ENCODE results near the gene IKZF1. TPM values are rescaled to one million over a fixed set of nuclear protein-coding genes. Genes with fewer than 3 reads are reported as not detected.

The IKZF1 gene
- total and polyA plus RNA-seq, 2 of the 13 experiments (the other 11 are each of a cell fraction or from before 2014, with no cell fraction given) = not detected

DNA sequence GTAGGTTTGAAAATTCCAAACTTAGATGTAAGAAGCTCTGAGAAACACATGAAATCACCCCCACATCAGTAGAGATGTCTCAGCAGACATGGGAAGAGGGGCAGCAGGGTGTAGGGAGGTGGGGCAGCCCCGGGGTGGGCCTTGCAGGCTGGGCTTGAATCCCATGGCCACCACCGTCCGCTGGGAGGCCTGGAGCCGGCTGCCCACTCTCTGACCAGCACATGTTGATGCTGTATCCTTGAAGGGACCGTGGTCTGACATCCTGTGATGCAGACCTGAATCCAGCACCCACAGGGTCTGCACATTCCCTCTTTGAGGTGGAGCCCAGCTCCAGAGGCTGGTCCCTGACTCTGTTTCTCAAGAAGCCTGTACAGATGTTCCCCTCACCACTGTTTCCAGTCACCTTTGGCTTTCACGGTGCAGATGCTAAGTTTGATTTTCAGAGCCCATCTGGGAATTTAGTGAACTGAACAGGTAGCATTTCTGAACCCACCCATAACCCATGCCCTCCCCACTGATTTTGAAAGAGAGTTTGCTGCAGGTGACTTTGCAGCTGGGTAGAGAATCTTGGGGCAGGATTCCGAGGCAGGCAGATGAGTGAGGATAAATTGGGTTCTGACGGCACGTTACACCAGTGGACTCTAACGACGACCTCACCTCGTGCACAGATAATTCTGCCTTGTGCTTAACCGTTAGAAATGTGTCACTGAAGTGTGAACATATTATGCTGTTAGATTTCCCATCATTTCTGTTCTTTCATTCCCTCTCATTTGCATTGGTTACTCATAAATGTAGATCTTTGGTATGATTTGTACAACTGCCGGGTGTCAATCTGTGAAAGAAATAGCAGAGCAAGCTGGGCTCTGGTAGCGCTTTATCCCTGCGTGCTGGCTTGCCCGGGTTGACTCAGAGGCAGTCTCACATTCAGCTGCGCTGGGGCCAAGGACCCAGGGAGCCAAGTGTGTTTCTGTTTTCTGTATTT, 45.7 kb downstream of the IKZF1 start:
- ATAC-seq (no peak), DNase-seq (ENCODE audit: low spot score) (no peak), FAIRE-seq (no peak)
- Histone ChIP-seq H3K79me2 (ENCODE audit: insufficient read depth, low read length) (no peaks in the 10 kb centered on the region), H3K4me2 (ENCODE audit: low read depth, low read length) (no peak overlapping the region), H3K27ac (ENCODE audit: extremely low read length, insufficient read depth, low read length) (no peak overlapping the region), H3K4me1 (ENCODE audit: insufficient read depth, low read length) (no peaks in the 10 kb centered on the region), H3K9me3 (ENCODE audit: low read length) (no peaks in the 10 kb centered on the region), H3K4me3 (replicated peaks in 1 of 3; ENCODE audit: insufficient read depth in 1 of 3, low read depth in 2 of 3, low read length in 3 of 3) (no peak overlapping the region), H4K20me1 (ENCODE audit: insufficient read depth, low read length) (no peaks in the 10 kb centered on the region), H3K36me3 (replicated peaks in 1 of 2; ENCODE audit: control insufficient read depth in 1 of 2, insufficient read depth in 2 of 2, low read length in 2 of 2) (no peaks in the 10 kb centered on the region), H3K27me3 (ENCODE audit: control insufficient read depth in 1 of 2, insufficient read depth in 2 of 2, low read length in 2 of 2) (peaks cover 2 to 29% of the 10 kb centered on the region in 2 experiments), H2AFZ (ENCODE audit: low read length) (no peak overlapping the region), H3K9ac (ENCODE audit: insufficient read depth, low read depth, low read length) (no peak overlapping the region)
- BruUV-seq (replicated peaks) = no TSS peak
- in situ Hi-C loops (cut with HindIII; ENCODE audit: extremely low pct_ligation_motif_present, low pct_unique_long_range_greater_than_20kb) (no loop called here), intact Hi-C loops (cut with micrococcal nuclease; ENCODE audit: unreplicated experiment) (no loop called here)
- WGBS (ENCODE audit: low lambda C conversion rate) = 11% methylated on average over 13 of the region's 18 CpGs
- ChIA-PET POLR2A (no interaction called here), CTCF (ENCODE audit: low intra/inter-chr PET ratio, low total read pairs) (no interaction called here)
- TF ChIP-seq ZNF678 (CRISPR knock-in tag; IDR thresholded peaks at IDR 0.05) (no peak), CENPX (CRISPR knock-in tag; IDR thresholded peaks at IDR 0.05) (no peak), NR0B2 (CRISPR knock-in tag; IDR thresholded peaks at IDR 0.05) (no peak), SCMH1 (CRISPR knock-in tag; IDR thresholded peaks at IDR 0.05; ENCODE audit: borderline replicate concordance) (no peak), ZNF552 (CRISPR knock-in tag; IDR thresholded peaks at IDR 0.05; ENCODE audit: borderline replicate concordance) (no peak), TRIM22 (IDR thresholded peaks at IDR 0.05) (no peak), CEBPZ (IDR thresholded peaks at IDR 0.05; ENCODE audit: low read length) (no peak)
- TF ChIP-seq, protein P1, sequence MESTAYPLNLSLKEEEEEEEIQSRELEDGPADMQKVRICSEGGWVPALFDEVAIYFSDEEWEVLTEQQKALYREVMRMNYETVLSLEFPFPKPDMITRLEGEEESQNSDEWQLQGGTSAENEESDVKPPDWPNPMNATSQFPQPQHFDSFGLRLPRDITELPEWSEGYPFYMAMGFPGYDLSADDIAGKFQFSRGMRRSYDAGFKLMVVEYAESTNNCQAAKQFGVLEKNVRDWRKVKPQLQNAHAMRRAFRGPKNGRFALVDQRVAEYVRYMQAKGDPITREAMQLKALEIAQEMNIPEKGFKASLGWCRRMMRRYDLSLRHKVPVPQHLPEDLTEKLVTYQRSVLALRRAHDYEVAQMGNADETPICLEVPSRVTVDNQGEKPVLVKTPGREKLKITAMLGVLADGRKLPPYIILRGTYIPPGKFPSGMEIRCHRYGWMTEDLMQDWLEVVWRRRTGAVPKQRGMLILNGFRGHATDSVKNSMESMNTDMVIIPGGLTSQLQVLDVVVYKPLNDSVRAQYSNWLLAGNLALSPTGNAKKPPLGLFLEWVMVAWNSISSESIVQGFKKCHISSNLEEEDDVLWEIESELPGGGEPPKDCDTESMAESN (CRISPR knock-in tag; conservative IDR thresholded peaks at IDR 0.05) = no peak
- TF ChIP-seq, protein P2, sequence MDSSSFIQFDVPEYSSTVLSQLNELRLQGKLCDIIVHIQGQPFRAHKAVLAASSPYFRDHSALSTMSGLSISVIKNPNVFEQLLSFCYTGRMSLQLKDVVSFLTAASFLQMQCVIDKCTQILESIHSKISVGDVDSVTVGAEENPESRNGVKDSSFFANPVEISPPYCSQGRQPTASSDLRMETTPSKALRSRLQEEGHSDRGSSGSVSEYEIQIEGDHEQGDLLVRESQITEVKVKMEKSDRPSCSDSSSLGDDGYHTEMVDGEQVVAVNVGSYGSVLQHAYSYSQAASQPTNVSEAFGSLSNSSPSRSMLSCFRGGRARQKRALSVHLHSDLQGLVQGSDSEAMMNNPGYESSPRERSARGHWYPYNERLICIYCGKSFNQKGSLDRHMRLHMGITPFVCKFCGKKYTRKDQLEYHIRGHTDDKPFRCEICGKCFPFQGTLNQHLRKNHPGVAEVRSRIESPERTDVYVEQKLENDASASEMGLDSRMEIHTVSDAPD (CRISPR knock-in tag; IDR thresholded peaks at IDR 0.05) = no peak
- TF ChIP-seq, protein P3, sequence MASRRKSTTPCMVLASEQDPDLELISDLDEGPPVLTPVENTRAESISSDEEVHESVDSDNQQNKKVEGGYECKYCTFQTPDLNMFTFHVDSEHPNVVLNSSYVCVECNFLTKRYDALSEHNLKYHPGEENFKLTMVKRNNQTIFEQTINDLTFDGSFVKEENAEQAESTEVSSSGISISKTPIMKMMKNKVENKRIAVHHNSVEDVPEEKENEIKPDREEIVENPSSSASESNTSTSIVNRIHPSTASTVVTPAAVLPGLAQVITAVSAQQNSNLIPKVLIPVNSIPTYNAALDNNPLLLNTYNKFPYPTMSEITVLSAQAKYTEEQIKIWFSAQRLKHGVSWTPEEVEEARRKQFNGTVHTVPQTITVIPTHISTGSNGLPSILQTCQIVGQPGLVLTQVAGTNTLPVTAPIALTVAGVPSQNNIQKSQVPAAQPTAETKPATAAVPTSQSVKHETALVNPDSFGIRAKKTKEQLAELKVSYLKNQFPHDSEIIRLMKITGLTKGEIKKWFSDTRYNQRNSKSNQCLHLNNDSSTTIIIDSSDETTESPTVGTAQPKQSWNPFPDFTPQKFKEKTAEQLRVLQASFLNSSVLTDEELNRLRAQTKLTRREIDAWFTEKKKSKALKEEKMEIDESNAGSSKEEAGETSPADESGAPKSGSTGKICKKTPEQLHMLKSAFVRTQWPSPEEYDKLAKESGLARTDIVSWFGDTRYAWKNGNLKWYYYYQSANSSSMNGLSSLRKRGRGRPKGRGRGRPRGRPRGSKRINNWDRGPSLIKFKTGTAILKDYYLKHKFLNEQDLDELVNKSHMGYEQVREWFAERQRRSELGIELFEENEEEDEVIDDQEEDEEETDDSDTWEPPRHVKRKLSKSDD (CRISPR knock-in tag; IDR thresholded peaks at IDR 0.05; ENCODE audit: low read depth) = no peak
